Uterus (tissue), 2 donors: Measurements from ENCODE around the gene DUS2.

Experiments
- CTCF ChIP-seq, 4 experiments: fragments of 200-600 bp in 2 of 4; fragments of 450-650 bp in 2 of 4; sonication (generic) in 2 of 4; IDR thresholded peaks; one replicate each; pipeline ENCODE4 v1.5.1; 2016 to 2019; ENCODE audit warnings: antibody characterized with exemption in 4 of 4, mild to moderate bottlenecking in 2 of 4, moderate library complexity in 1 of 4
- POLR2A ChIP-seq, 2 donors: fragments of 450-650 bp; IDR thresholded peaks; one replicate each; pipeline ENCODE4 v1.6.1; 2016; ENCODE audit warnings: antibody characterized with exemption in 2 of 2, mild to moderate bottlenecking in 1 of 2, moderate library complexity in 1 of 2

GRCh38 chr16:68082629-68083238 is 59.6 kb downstream of the DUS2 start:
- TF ChIP-seq CTCF (IDR thresholded peaks at IDR 0.05) (no peak), POLR2A (IDR thresholded peaks at IDR 0.05) (no peak)
